Dedifferentiated amniotic fluid mesenchymal stem cell (primary cell): ENCODE results near the gene CXorf66.
"Not testable (repeated sequence)": the region's sequence is repeated elsewhere in the genome, so short reads cannot be mapped to it uniquely, and the experiment has no call there.

Source experiments
- DNase-seq: peaks from one replicate; pipeline ENCODE4 v3.0.0-alpha.2; 2016; ENCODE audit errors: extremely low spot score

The CXorf66 gene

DNA sequence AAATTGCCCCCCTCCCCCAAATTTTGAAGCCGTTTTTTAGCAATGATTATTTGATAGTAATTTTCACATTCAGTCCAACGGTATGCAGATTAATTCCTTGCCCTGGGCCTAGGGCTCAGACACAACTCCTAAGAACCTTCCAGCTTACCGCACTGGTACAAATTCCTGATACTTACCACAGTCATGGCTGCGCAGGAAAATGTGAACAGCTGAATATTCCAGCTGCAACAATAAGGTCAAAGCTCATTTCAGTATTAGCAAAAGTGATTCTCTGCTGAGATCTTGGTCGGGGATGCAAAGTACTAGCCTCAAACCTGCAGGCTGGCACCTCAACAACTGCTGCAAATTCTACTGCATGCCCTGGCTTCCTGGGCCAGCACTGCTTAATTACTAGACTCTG lies 35.4 kb downstream of the CXorf66 start:
- DNase-seq, result no peak

DNA sequence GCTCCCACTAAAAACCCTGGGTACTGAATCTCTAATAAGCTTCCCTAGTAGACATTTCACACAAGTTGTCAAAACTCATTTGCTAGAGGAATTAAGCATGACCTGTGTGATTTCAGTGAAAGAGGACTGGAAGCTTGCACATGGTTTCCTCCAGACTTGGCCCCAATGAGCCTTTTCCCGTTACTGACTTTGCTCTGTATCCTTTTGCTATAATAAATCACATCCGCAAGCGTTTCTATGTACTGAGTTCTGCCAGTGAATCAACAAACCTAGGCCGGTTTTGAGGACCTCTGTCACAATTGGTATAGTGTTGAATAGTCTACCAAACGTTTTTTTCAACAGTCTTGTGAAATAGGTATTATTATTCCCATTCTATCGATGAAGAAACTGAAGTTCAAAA lies 40.6 kb downstream of the CXorf66 start:
- no peak for DNase-seq

DNA sequence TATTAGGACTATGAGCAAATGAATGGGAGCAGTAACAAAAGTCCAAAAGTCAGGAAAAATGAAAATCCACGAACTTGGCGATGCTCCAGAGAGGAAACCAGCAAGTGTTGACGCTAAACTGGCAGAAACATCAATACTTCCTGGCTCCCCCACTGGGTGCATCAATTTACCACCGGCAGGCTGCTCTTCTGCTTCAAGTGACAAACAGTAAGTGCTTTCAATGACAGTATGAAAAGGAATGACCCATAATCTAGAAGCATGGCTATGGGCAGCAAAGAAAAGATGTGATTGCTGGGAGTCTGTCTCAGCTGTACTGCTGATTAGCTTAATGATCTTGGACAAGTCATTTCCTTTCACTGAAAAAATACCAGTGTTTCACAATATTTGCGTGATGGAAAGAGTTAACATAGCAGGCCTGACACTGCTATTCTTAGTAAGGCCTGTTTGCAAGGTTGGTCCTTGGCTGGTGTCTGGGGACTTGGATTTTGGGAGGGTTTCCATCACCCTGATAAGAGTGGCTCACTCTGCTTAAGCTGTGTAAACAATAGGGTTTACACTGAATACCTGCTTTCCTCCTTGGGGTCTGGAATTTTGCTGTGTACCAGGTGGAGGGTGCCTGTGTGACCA lies 41.1 kb downstream of the CXorf66 start:
- DNase-seq, result no peak

DNA sequence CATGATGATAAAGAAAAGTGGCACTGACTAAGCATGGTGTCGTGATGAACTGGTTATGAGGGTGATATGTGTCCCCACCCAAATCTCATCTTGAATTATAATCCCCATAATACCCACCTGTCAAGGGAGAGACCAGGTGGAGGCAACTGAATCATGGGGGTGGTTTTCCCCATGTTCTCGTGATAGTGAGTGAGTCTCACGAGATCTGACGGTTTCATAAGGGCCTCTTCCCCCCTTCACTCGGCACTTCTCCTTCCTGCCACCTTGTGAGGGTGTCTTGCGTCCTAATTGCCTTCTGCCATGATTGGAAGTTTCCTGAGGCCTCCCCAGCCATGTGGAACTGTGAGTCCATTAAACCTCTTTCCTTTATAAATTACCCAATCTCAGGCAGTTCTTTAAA lies 44.2 kb downstream of the CXorf66 start:
- not testable (repeated sequence) for DNase-seq

DNA sequence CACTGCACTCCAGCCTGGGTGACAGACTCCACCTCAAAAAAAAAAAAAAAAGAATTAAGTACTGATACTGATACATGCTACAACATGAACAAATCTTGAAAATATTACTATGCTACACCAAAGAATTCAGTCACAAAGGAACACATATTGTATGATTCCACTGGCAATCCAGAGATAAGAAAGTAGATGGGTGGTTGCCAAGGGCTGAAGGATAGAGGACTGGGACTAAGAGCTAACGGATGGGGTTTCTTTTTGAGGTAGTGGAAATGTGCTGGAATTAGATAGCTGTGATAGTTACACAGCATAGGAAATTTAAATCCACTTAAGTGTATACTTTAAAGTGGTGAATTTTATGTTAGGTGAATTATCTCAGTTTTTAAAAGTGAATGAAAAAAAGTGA lies 45.0 kb downstream of the CXorf66 start:
- no peak for DNase-seq

DNA sequence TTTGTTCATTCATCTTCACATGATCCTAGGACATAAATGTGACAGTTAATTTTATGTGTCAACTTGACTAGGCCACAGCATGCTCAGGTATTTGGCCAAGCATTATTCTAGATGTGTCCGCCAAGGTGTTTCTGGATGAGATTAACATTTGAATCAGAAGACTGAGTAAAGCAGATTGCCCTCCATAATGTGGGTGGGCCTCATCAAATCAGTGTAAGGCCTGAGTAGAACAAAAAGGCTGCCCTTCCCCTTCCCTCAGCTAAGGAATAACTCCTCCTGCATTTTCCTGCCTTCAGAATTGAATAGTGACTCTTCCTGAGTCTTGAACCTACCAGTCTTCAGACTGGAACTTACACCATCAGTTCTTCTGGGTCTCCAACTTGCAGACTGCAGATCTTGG lies 50.9 kb downstream of the CXorf66 start:
- DNase-seq, result no peak

DNA sequence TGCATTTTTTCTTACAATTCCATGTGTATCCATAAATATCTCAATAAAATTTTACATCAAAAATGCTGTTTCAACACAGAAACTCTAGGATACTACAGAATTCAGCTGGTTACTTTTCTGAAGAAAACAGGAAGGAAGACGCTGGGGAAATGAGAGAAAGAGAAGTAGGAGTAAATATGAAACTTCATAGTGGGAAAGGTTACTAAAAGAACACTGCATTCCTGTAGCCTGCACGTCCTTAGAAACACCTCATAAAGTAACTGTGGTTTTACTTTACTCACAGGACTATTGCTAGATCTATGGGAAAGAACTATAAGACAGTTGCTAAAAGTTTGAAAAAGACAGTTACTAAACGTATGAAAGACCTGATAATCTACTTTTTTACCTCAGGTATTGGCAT lies 55.6 kb downstream of the CXorf66 start:
- no peak for DNase-seq

DNA sequence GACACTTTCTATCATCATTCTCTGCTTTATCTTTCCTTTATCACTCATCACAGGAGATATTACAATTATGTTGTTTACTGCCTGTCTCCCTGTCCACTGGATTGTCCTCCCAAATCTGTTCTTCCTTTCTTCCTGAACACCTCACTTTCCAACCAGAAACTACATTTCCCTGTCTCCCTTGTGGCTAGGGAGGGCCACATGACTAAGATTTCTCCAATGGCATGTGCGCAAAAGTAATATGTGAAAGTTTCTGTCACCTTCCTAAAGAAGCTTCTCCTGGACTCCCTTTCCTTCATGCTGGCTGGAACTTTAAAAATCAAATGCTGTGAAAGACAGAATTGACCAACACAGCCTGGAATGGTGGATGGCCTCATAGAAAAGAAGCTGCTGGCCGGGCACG lies 58.2 kb downstream of the CXorf66 start:
- no peak for DNase-seq

DNA sequence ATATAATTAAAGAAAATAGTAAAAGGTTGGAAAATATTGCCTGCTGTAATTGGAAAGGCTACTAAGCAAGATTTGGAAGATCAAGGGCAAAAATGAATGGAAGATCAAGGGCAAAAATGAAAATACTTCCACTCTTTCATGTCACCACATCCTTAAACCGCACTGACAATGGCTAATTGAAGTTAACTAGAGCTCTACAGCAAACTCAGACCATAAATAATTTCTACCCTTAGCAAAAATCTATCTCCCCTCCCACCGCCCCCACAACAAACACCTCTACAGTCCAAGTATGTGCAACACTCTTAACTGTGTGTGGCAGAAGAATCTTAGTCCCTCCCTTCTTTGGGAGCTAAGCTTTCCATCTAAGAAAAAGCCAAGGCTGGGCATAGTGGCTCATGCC lies 59.6 kb downstream of the CXorf66 start:
- DNase-seq, result no peak
